Left lobe of liver (tissue), 2 donors: ENCODE data around the gene RGS8. TPM values are rescaled to one million over a fixed set of nuclear protein-coding genes. Genes with fewer than 3 reads are reported as not detected.

Experiments
- ATAC-seq: fragments of 200-7000 bp; cut with Tn5 transposase; one replicate; pipeline ENCODE4 v1.9.1; 2020; ENCODE audit warnings: mild to moderate bottlenecking, moderate library complexity
- DNase-seq: peaks from one replicate; pipeline ENCODE4 v3.0.0-alpha.2; 2020; ENCODE audit warnings: low spot score
- total RNA-seq: library from RNA; stranded (reverse); gene quantifications from one replicate; pipeline ENCODE4 v1.2.1, GENCODE V29; 2021
- donor health status: DM: no; HTN: no; CAD: no; lungs with moderate emphysema.
- donor health status: DM: no; HTN: yes; CAD: no.

The RGS8 gene
- total RNA-seq, 1 donor from 2014 or later: not detected

GRCh38 chr1:182674346-182675246, 9.8 kb downstream of the RGS8 start:
- ATAC-seq (no peak), DNase-seq (no peak)

GRCh38 chr1:182672487-182672836, 11.9 kb downstream of the RGS8 start:
- ATAC-seq (no peak), DNase-seq (no peak)

- DNase-seq (no peak), ATAC-seq (no peak)
These were observed 12.5 kb downstream of the RGS8 start for GRCh38 chr1:182671750-182672486.

- DNase-seq: no peak
- ATAC-seq: no peak
These were observed 14.2 kb downstream of the RGS8 start for GRCh38 chr1:182670032-182670749.

- DNase-seq (no peak), ATAC-seq (no peak)
These were observed 15.1 kb downstream of the RGS8 start for GRCh38 chr1:182669266-182669665.

GRCh38 chr1:182668521-182669054, 15.8 kb downstream of the RGS8 start:
- DNase-seq (no peak), ATAC-seq (no peak)

GRCh38 chr1:182667848-182668505, 16.4 kb downstream of the RGS8 start:
- ATAC-seq (no peak), DNase-seq (no peak)

GRCh38 chr1:182666706-182667105, 17.7 kb downstream of the RGS8 start:
- ATAC-seq (no peak), DNase-seq (no peak)

GRCh38 chr1:182664296-182664695, 20.1 kb downstream of the RGS8 start:
- ATAC-seq: no peak
- no peak for DNase-seq

- DNase-seq (no peak), ATAC-seq (no peak)
These were observed 21.4 kb downstream of the RGS8 start for GRCh38 chr1:182662956-182663355.

- DNase-seq (no peak), ATAC-seq (no peak)
These were observed 22.1 kb downstream of the RGS8 start for GRCh38 chr1:182662121-182662890.

GRCh38 chr1:182658055-182658454, 26.3 kb downstream of the RGS8 start:
- DNase-seq: no peak
- ATAC-seq: no peak

- no peak for DNase-seq
These were observed 27.5 kb downstream of the RGS8 start for GRCh38 chr1:182656842-182657397.

GRCh38 chr1:182653986-182654385, 30.4 kb downstream of the RGS8 start:
- ATAC-seq (no peak), DNase-seq (no peak)

More at GRCh38 chr1:182656842-182657397, 27.5 kb downstream of the RGS8 start:
- ATAC-seq: no peak

- DNase-seq (no peak), ATAC-seq (no peak)
These were observed 31.5 kb downstream of the RGS8 start for GRCh38 chr1:182652933-182653332.

GRCh38 chr1:182651339-182651724, 33.1 kb downstream of the RGS8 start:
- ATAC-seq (no peak), DNase-seq (no peak)

GRCh38 chr1:182650678-182651338, 33.6 kb downstream of the RGS8 start:
- no peak for ATAC-seq
- no peak for DNase-seq

- ATAC-seq (no peak), DNase-seq (no peak)
These were observed 35.3 kb downstream of the RGS8 start for GRCh38 chr1:182649041-182649440.

GRCh38 chr1:182646739-182647138, 37.6 kb downstream of the RGS8 start:
- ATAC-seq (no peak), DNase-seq (no peak)
